Measurements from ENCODE around the gene L3MBTL4. TPM values are rescaled to one million over a fixed set of nuclear protein-coding genes. Genes with fewer than 3 reads are reported as not detected.

L3MBTL4 gene
- total RNA-seq, 3 donors from 2014 or later: 7.8 to 23.0 (median 19.7) TPM

GRCh38 chr18:5930789-5931188, 483.9 kb downstream of the L3MBTL4 start:
- H3K4me1 ChIP-seq: no peaks in the 10 kb centered on the region
- no peaks in the 10 kb centered on the region for H3K36me3 ChIP-seq
- peaks cover 0 to 18% of the 10 kb centered on the region in 2 donors for H3K9me3 ChIP-seq
- TF ChIP-seq POLR2AphosphoS5 (IDR thresholded peaks at IDR 0.05) (no peak), POLR2A (IDR thresholded peaks at IDR 0.05) (no peak), CTCF (IDR thresholded peaks at IDR 0.05) (no peak)
- no peak for DNase-seq (ENCODE audit: low spot score in 2 of 2)
- intact Hi-C loops (cut with DNase I; ENCODE audit: low total_unique reads): no loop called here
- no peaks in the 10 kb centered on the region for H3K27me3 ChIP-seq
- H3K27ac ChIP-seq: no peak overlapping the region
- no peak overlapping the region for H3K4me3 ChIP-seq

- no peak overlapping the region for H3K27ac ChIP-seq
- TF ChIP-seq CTCF (IDR thresholded peaks at IDR 0.05) (no peak), POLR2A (IDR thresholded peaks at IDR 0.05) (no peak), POLR2AphosphoS5 (IDR thresholded peaks at IDR 0.05) (no peak)
- H3K4me3 ChIP-seq: no peak overlapping the region
- H3K27me3 ChIP-seq: no peaks in the 10 kb centered on the region
- no peaks in the 10 kb centered on the region for H3K9me3 ChIP-seq
- H3K4me1 ChIP-seq: no peaks in the 10 kb centered on the region
- H3K36me3 ChIP-seq: no peaks in the 10 kb centered on the region
- intact Hi-C loops (cut with DNase I; ENCODE audit: low total_unique reads): no loop called here
- DNase-seq (ENCODE audit: low spot score in 2 of 2): no peak
These were observed 496.4 kb downstream of the L3MBTL4 start for GRCh38 chr18:5918205-5918858.

- H3K27me3 ChIP-seq: no peaks in the 10 kb centered on the region
- H3K36me3 ChIP-seq: no peaks in the 10 kb centered on the region
- no peaks in the 10 kb centered on the region for H3K4me1 ChIP-seq
- DNase-seq (ENCODE audit: low spot score in 2 of 2): no peak
- H3K4me3 ChIP-seq: no peak overlapping the region
- no peak overlapping the region for H3K27ac ChIP-seq
- intact Hi-C loops (cut with DNase I; ENCODE audit: low total_unique reads): no loop called here
- H3K9me3 ChIP-seq: no peaks in the 10 kb centered on the region
- TF ChIP-seq POLR2AphosphoS5 (IDR thresholded peaks at IDR 0.05) (no peak), POLR2A (IDR thresholded peaks at IDR 0.05) (no peak)
These were observed 499.8 kb downstream of the L3MBTL4 start for GRCh38 chr18:5914951-5915350.

- Histone ChIP-seq H3K4me3 (no peak overlapping the region), H3K27ac (no peak overlapping the region), H3K4me1 (no peaks in the 10 kb centered on the region), H3K27me3 (no peaks in the 10 kb centered on the region), H3K9me3 (no peaks in the 10 kb centered on the region), H3K36me3 (no peaks in the 10 kb centered on the region)
- no peak for DNase-seq (ENCODE audit: low spot score in 2 of 2)
- intact Hi-C loops (cut with DNase I; ENCODE audit: low total_unique reads): no loop called here
- TF ChIP-seq POLR2A (IDR thresholded peaks at IDR 0.05) (no peak), CTCF (IDR thresholded peaks at IDR 0.05) (no peak), POLR2AphosphoS5 (IDR thresholded peaks at IDR 0.05) (no peak)
These were observed 500.7 kb downstream of the L3MBTL4 start for GRCh38 chr18:5914016-5914415.

GRCh38 chr18:5912566-5912965, 502.1 kb downstream of the L3MBTL4 start:
- Histone ChIP-seq H3K27me3 (no peaks in the 10 kb centered on the region), H3K36me3 (no peaks in the 10 kb centered on the region), H3K4me3 (no peak overlapping the region), H3K4me1 (no peaks in the 10 kb centered on the region), H3K27ac (no peak overlapping the region), H3K9me3 (no peaks in the 10 kb centered on the region)
- no peak for DNase-seq (ENCODE audit: low spot score in 2 of 2)
- intact Hi-C loops (cut with DNase I; ENCODE audit: low total_unique reads): no loop called here
- TF ChIP-seq POLR2A (IDR thresholded peaks at IDR 0.05) (no peak), CTCF (IDR thresholded peaks at IDR 0.05) (no peak), POLR2AphosphoS5 (IDR thresholded peaks at IDR 0.05) (no peak)
